NT2/D1 (cell line): ENCODE data around the gene ACSF3.

Source experiments
- SUZ12 ChIP-seq: IDR thresholded peaks from 2 replicates; pipeline ENCODE4 v1.6.1; 2011; ENCODE audit not compliant: insufficient read length, insufficient read depth; ENCODE audit errors: extremely low read depth
- YY1 ChIP-seq: IDR thresholded peaks from 2 replicates; pipeline ENCODE4 v1.6.1; 2011; ENCODE audit not compliant: insufficient read length, insufficient read depth
- ZNF274 ChIP-seq: IDR thresholded peaks from 2 replicates; pipeline ENCODE4 v1.6.1; 2011; ENCODE audit warnings: mild to moderate bottlenecking, low read depth, low read length

DNA sequence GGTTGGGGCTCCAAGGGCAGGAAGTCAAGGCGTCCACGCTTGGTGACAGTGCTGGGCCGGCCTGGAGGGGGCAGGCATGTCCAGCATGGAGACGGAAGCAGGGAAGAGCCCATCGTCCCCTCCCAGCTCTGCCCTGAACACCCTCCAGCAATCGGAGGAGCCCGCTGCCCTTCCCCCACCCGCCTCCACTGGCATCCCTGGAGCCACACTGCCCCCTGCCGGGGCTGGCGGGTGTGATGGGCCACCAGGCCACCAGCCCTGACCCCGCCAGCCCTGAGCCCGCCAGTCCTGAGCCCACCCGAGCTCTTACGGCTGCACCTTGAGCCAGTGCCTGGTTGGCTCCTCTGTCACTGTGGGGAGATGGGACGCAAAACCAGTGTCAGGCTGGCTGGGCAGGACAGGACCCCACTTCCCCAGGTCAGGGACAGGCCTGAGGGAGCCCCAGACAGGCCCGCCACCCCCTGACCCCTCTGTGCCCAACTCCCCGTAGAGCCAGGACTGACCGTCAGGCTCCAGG, 73.8 kb downstream of the ACSF3 start:
- TF ChIP-seq YY1 (no peak), ZNF274 (no peak), SUZ12 (no peak)
